ENCODE data around the gene CPT1B. TPM values are rescaled to one million over a fixed set of nuclear protein-coding genes. Genes with fewer than 3 reads are reported as not detected.

The CPT1B gene
- total and polyA plus RNA-seq, 2 donors (not counting 3 experiments of a cell fraction or from before 2014, with no cell fraction given): 7.1 TPM

GRCh38 chr22:50522208-50522805, 55.9 kb downstream of the CPT1B start:
- dilution Hi-C loops (cut with MboI; ENCODE audit: extremely low pct_ligation_motif_present, low sequenced_read_pairs): no loop called here
- no TSS peak for BruUV-seq (replicated peaks)
- H3K9me1 ChIP-seq (replicated peaks; ENCODE audit: control insufficient read depth, extremely low read depth, insufficient read depth, low read length): no peaks in the 10 kb centered on the region
- FAIRE-seq: no peak
- TF ChIP-seq FOS (IDR thresholded peaks at IDR 0.05; ENCODE audit: borderline replicate concordance, insufficient read depth, low read length) (no peak), EZH2 (IDR thresholded peaks at IDR 0.05; ENCODE audit: borderline replicate concordance, low read depth, low read length, severe bottlenecking) (no peak), CTCF (IDR thresholded peaks at IDR 0.05; ENCODE audit: extremely low read depth in 1 of 2, insufficient read depth in 1 of 2, low read depth in 1 of 2, low read length in 2 of 2) (no peak), MYC (IDR thresholded peaks at IDR 0.05; ENCODE audit: low read depth, low read length) (no peak), GATA2 (IDR thresholded peaks at IDR 0.05; ENCODE audit: insufficient read depth, insufficient read length, low read depth, low read length) (no peak), POLR2AphosphoS5 (IDR thresholded peaks at IDR 0.05; ENCODE audit: insufficient read depth, low read depth, low read length) (no peak), POLR2A (IDR thresholded peaks at IDR 0.05; ENCODE audit: low read depth, low read length) (no peak), MAX (IDR thresholded peaks at IDR 0.05; ENCODE audit: insufficient read depth, insufficient read length) (no peak), JUN (IDR thresholded peaks at IDR 0.05; ENCODE audit: borderline replicate concordance, insufficient read depth, insufficient read length, low read depth) (no peak)
- no peak overlapping the region for H3K4me3 ChIP-seq (replicated peaks in 1 of 3; ENCODE audit: insufficient read depth in 1 of 3, low read depth in 1 of 3, low read length in 3 of 3)
- H3K4me2 ChIP-seq (ENCODE audit: insufficient read depth, low read length): no peak overlapping the region
- H3K27ac ChIP-seq (ENCODE audit: insufficient read depth, low read depth, low read length): no peak overlapping the region
- H3K79me2 ChIP-seq (ENCODE audit: control insufficient read depth, insufficient read depth, low read length): peaks cover 10% of the 10 kb centered on the region
- H4K20me1 ChIP-seq (replicated peaks; ENCODE audit: control insufficient read depth, extremely low read depth, insufficient read depth, low read length): no peaks in the 10 kb centered on the region
- intact Hi-C loops (cut with micrococcal nuclease): no loop called here
- H3K9me3 ChIP-seq (replicated peaks; ENCODE audit: control insufficient read depth, insufficient read depth, low read length): no peaks in the 10 kb centered on the region
- peaks cover 12% of the 10 kb centered on the region for H3K4me1 ChIP-seq (ENCODE audit: control insufficient read depth, extremely low read depth, insufficient read depth, low read length)
- POLR2A ChIA-PET: interaction anchor here (1.1 kb wide), 1 partner anchor 14 kb away, joined by 4 read pairs; the partner anchor contains the start of genes LMF2 and NCAPH2
- no peak overlapping the region for H3K9ac ChIP-seq (replicated peaks; ENCODE audit: extremely low read depth, insufficient read depth, low read length)
- no peak for DNase-seq (ENCODE audit: low read depth, low spot score)
- no peak overlapping the region for H2AFZ ChIP-seq (ENCODE audit: low read depth, low read length)
- H3K27me3 ChIP-seq (ENCODE audit: control insufficient read depth in 2 of 2, insufficient read depth in 2 of 2, low read length in 2 of 2): no peaks in the 10 kb centered on the region
- CTCF ChIA-PET: interaction anchor here (0.7 kb wide), 1 partner anchor 17 kb away, joined by 3 read pairs; no protein-coding TSS in a partner anchor
- H3K36me3 ChIP-seq (ENCODE audit: control insufficient read depth in 2 of 2, extremely low read depth in 1 of 2, insufficient read depth in 2 of 2, low read length in 2 of 2): peaks cover 0 to 27% of the 10 kb centered on the region in 2 experiments

Data from endothelial cell of umbilical vein (primary cell).